Hepatocyte (in vitro differentiated cells): ENCODE measurements around the gene OR4D10. TPM values are rescaled to one million over a fixed set of nuclear protein-coding genes. Genes with fewer than 3 reads are reported as not detected.
"Not testable (repeated sequence)": the region's sequence is repeated elsewhere in the genome, so short reads cannot be mapped to it uniquely, and the experiment has no call there.

Experiments used
- DNase-seq: peaks from one replicate; pipeline ENCODE4 v3.0.0-alpha.2; 2016; ENCODE audit warnings: low spot score
- H2AFZ ChIP-seq: fragments of 200-600 bp; sonication (generic); 2 replicates; pipeline ENCODE4 v1.6.0; 2016; ENCODE audit warnings: antibody characterized with exemption, mild to moderate bottlenecking
- H3K27ac ChIP-seq: fragments of 200-600 bp; sonication (generic); 2 replicates; pipeline ENCODE4 v1.5.1; 2016; ENCODE audit warnings: mild to moderate bottlenecking
- H3K27me3 ChIP-seq: fragments of 200-600 bp; sonication (generic); 2 replicates; pipeline ENCODE4 v1.6.1; 2016
- H3K36me3 ChIP-seq: fragments of 200-600 bp; sonication (generic); replicated peaks from 2 replicates; pipeline ENCODE4 v1.5.1; 2016; ENCODE audit warnings: low read depth; ENCODE audit not compliant: insufficient read depth
- H3K4me1 ChIP-seq: fragments of 200-600 bp; sonication (generic); 2 replicates; pipeline ENCODE4 v1.5.1; 2016; ENCODE audit warnings: mild to moderate bottlenecking, moderate library complexity; ENCODE audit not compliant: insufficient read depth
- H3K4me2 ChIP-seq: fragments of 200-600 bp; sonication (generic); 2 replicates; pipeline ENCODE4 v1.6.0; 2016
- H3K4me3 ChIP-seq: fragments of 200-600 bp; sonication (generic); 2 replicates; pipeline ENCODE4 v1.5.1; 2016; ENCODE audit warnings: mild to moderate bottlenecking
- H3K79me2 ChIP-seq: fragments of 200-600 bp; sonication (generic); 2 replicates; pipeline ENCODE4 v1.6.0; 2017; ENCODE audit warnings: mild to moderate bottlenecking
- H3K9me2 ChIP-seq: fragments of 200-600 bp; sonication (generic); replicated peaks from 2 replicates; pipeline ENCODE4 v1.6.0; 2017; ENCODE audit warnings: mild to moderate bottlenecking; ENCODE audit not compliant: insufficient read depth
- H3K9me3 ChIP-seq: fragments of 200-600 bp; sonication (generic); 2 replicates; pipeline ENCODE4 v1.5.1; 2016; ENCODE audit warnings: low read depth, mild to moderate bottlenecking
- H4K20me1 ChIP-seq: fragments of 200-600 bp; sonication (generic); 2 replicates; pipeline ENCODE4 v1.6.0; 2016; ENCODE audit warnings: mild to moderate bottlenecking; ENCODE audit not compliant: insufficient read depth, poor library complexity, severe bottlenecking
- CTCF ChIP-seq: fragments of 200-600 bp; sonication (generic); IDR thresholded peaks from 2 replicates; pipeline ENCODE4 v1.5.1; 2016; ENCODE audit warnings: antibody characterized with exemption, mild to moderate bottlenecking; ENCODE audit not compliant: poor library complexity
- EZH2 ChIP-seq: fragments of 200-600 bp; sonication (generic); IDR thresholded peaks from 2 replicates; pipeline ENCODE4 v1.6.1; 2016; ENCODE audit warnings: antibody characterized with exemption, mild to moderate bottlenecking, borderline replicate concordance
- EZH2phosphoT487 ChIP-seq: fragments of 200-600 bp; sonication (generic); IDR thresholded peaks from one replicate; pipeline ENCODE4 v1.6.1; 2018; ENCODE audit warnings: antibody characterized with exemption, mild to moderate bottlenecking, low read depth, moderate library complexity; ENCODE audit not compliant: unreplicated experiment, severe bottlenecking
- WGBS: methylation state at CpG from one replicate; pipeline ENCODE4 v1.1.6; 2016; ENCODE audit warnings: low lambda C conversion rate; ENCODE audit errors: missing lambda C conversion rate; 5-methylcytosine and 5-hydroxymethylcytosine counted together
- polyA plus RNA-seq: library from polyadenylated mRNA; unstranded; fragments of >200 nt; fragmentation: Nextera tagmentation; extraction: Ambion mirVana; gene quantifications from 2 replicates; pipeline ENCODE4 v1.2.1, GENCODE V29; 2016
- total RNA-seq: library from RNA; depleted of rRNA; stranded (reverse); fragments of >200 nt; gene quantifications from 2 replicates; pipeline ENCODE4 v1.2.3, GENCODE V29; 2014

The OR4D10 gene
- total and polyA plus RNA-seq, 2 experiments from 2014 or later: not detected

- Histone ChIP-seq H3K9me3 (no peaks in the 10 kb centered on the region), H3K9me2 (no peaks in the 10 kb centered on the region), H3K79me2 (no peaks in the 10 kb centered on the region), H3K4me1 (no peaks in the 10 kb centered on the region), H3K4me3 (no peak within 1 kb of the TSS), H3K36me3 (no peaks in the 10 kb centered on the region), H2AFZ (no peak within 1 kb of the TSS), H3K27ac (no peak within 1 kb of the TSS), H3K4me2 (no peak within 1 kb of the TSS), H4K20me1 (no peaks in the 10 kb centered on the region), H3K27me3 (no peaks in the 10 kb centered on the region)
- no peak for DNase-seq
- TF ChIP-seq EZH2: no peak
- no peak for TF ChIP-seq CTCF
- TF ChIP-seq EZH2phosphoT487: no peak
Measured at GRCh38 chr11:59503276-59503675, 30.2 kb downstream of the OR4D10 start, which contains the start of gene OR4D11. TSS of gene OR4D11 (plus strand) at chr11:59503576. CDS start at chr11:59503576, 0 bp downstream.

- no peak for DNase-seq
- WGBS: 72% methylated on average over 2 of the region's 2 CpGs
Measured at GRCh38 chr11:59510941-59511589, 38.0 kb downstream of the OR4D10 start, which contains the start of gene OR4D9. TSS of gene OR4D9 (plus strand) at chr11:59511539. CDS start at chr11:59514913, 3,374 bp downstream.

GRCh38 chr11:59511675-59512074, 38.6 kb downstream of the OR4D10 start:
- no peaks in the 10 kb centered on the region for H3K79me2 ChIP-seq

More at GRCh38 chr11:59510941-59511589, 38.0 kb downstream of the OR4D10 start, which contains the start of gene OR4D9:
- no peaks in the 10 kb centered on the region for H3K36me3 ChIP-seq
- no peaks in the 10 kb centered on the region for H3K27me3 ChIP-seq
- H2AFZ ChIP-seq: no peak within 1 kb of the TSS
- no peaks in the 10 kb centered on the region for H3K9me3 ChIP-seq
- H3K27ac ChIP-seq: no peak within 1 kb of the TSS
- no peak within 1 kb of the TSS for H3K4me2 ChIP-seq
- H3K4me3 ChIP-seq: no peak within 1 kb of the TSS
- TF ChIP-seq EZH2phosphoT487 (no peak), CTCF (no peak), EZH2 (no peak)
- H4K20me1 ChIP-seq: no peaks in the 10 kb centered on the region
- no peaks in the 10 kb centered on the region for H3K9me2 ChIP-seq
- H3K79me2 ChIP-seq: no peaks in the 10 kb centered on the region
- H3K4me1 ChIP-seq: no peaks in the 10 kb centered on the region

GRCh38 chr11:59520139-59520538, 47.0 kb downstream of the OR4D10 start:
- not testable (repeated sequence) for H3K9me3 ChIP-seq, H3K27ac ChIP-seq, H3K27me3 ChIP-seq, DNase-seq, H3K4me2 ChIP-seq, H2AFZ ChIP-seq, H4K20me1 ChIP-seq, H3K36me3 ChIP-seq, H3K4me3 ChIP-seq, H3K4me1 ChIP-seq, H3K9me2 ChIP-seq, H3K79me2 ChIP-seq
- WGBS: 90% methylated on average over 1 of the region's 2 CpGs

More at GRCh38 chr11:59511675-59512074, 38.6 kb downstream of the OR4D10 start:
- 72% methylated on average over 1 of the region's 1 CpG for WGBS
- TF ChIP-seq EZH2 (no peak), EZH2phosphoT487 (no peak), CTCF (no peak)
- Histone ChIP-seq H3K4me1 (no peaks in the 10 kb centered on the region), H4K20me1 (no peaks in the 10 kb centered on the region), H3K4me2 (no peak overlapping the region), H2AFZ (no peak overlapping the region), H3K9me3 (no peaks in the 10 kb centered on the region), H3K9me2 (no peaks in the 10 kb centered on the region), H3K27me3 (no peaks in the 10 kb centered on the region), H3K36me3 (no peaks in the 10 kb centered on the region), H3K27ac (no peak overlapping the region), H3K4me3 (no peak overlapping the region)
- no peak for DNase-seq
